KG1 (cell line): ENCODE measurements around the gene SNX7.

Experiments
- DNase-seq: peaks from one replicate; lab custom pipeline; 2025; lab: John Stamatoyannopoulos, UW

Gene SNX7, protein sequence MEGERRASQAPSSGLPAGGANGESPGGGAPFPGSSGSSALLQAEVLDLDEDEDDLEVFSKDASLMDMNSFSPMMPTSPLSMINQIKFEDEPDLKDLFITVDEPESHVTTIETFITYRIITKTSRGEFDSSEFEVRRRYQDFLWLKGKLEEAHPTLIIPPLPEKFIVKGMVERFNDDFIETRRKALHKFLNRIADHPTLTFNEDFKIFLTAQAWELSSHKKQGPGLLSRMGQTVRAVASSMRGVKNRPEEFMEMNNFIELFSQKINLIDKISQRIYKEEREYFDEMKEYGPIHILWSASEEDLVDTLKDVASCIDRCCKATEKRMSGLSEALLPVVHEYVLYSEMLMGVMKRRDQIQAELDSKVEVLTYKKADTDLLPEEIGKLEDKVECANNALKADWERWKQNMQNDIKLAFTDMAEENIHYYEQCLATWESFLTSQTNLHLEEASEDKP

DNA sequence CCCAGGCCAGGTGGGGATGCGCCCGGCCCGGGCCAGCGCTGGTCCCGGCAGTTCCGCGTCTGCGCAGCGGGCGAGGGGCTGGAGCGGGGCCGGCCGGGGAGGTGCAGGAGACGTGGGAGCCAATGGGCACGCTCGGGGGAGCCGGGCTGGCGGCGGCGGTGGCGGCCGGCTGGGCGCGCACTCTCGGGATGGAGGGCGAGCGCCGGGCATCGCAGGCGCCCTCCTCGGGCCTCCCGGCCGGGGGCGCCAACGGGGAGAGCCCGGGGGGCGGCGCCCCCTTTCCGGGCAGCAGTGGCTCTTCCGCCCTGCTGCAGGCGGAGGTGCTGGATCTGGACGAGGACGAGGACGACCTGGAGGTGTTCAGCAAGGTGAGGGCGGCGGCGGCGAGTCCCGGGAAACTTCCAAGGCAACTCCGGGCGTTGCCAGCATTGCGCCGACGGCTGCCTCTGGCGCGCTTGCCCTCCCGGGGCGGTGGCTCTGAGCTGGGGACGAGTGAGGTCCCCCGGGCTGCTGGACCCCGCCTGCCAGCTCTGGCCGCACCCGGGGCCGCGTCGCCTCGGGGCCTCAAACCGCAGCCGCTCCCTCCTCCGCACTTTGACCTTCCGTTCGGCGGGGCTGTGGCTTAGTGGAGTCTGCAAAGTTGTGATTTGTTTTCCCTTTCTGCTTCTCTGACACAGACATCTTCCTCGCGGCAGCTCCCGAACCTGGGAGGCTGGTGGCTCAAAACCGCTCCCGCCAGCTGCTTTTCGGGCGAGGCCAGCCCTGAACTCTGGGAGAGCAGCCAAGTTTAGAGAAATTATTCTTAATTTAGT is at the start of gene SNX7:
Gene SNX7, plus strand, starts transcription at position 178 of the 812 bp plus-strand sequence. Its CDS starts 11 bp downstream, at position 189.
- no peak for DNase-seq

DNA sequence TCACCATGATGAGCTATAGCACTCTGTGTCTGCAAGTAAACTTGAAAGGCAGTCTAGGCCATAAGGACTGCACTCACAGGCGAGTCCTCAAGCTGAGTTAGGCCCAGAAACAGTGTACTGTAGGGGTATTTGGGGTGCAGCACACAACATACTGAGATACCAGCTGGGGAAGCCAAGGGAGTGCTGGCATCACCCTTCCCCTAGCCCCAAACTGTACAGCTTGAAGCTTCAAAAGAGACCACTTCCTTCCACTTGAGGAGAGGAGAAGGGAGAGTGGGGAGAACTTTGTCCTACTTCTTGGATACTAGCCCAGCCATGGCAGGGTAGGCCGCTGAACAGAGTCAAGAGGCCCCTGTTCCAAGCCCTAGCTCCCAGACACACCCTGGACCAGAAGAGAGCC is 24.2 kb upstream of the SNX7 start:
- no peak for DNase-seq

DNA sequence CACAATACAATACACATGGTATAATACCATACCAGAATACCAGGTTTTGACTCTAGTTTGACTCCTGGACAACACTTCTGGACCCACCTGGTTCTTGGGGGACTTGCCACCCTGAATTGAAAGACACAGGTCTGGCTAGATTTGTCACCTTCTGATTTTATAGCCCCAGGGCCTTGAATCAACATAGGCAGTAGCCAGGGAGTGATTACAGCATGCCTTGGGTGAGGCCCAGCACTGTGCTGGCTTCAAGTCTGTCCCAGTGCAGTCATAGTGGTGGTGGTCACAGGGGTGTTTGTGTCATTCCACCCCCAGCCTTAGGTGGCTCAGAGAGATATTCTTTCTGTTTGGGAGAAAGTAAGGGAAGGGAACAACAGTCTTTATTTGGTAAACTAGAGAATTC is 23.3 kb upstream of the SNX7 start:
- no peak for DNase-seq

DNA sequence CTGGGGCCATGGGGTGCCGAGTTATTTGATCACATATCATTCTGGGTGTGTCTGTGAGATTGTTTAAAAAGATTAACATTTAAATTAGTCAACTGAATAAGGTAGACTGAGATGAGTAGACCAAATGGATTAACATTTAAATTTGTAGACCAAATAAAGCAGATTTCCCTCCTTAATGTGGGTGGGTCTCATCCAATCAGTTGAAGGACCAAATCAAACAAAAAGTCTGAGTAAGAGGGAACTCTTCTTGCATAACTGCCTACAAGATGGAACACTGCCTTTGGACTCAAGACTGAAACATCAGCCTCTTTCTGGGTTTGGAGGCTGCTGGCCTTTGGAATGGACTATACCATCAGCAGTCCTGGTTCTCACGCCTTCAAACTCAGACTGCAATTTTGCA is 17.0 kb upstream of the SNX7 start:
- DNase-seq = no peak

DNA sequence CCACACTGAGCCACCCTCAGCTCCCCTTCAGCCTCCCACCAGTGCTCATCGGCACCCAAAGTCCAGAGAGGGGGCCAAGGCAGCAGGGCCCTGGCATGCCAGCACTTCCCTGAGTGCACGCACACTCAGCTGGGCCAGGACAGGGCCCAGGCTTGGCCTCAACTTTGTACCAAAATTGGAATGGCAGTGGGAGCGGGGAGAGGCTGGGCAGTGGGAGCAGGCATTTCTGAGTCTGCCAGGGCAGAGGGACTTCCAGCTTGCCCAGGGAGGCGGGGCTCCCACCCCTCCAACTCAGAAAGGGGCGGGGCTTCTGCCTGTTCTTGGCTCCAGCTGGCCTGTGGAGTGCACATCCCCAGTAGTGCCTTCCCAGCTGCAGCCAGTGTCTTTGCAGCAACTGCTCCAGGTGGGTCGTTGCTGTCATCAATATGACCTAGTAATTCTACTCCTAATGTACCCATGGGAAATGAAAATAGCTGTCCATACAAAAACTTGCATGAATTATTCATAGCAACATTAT is 10.3 kb upstream of the SNX7 start:
- DNase-seq = no peak

DNA sequence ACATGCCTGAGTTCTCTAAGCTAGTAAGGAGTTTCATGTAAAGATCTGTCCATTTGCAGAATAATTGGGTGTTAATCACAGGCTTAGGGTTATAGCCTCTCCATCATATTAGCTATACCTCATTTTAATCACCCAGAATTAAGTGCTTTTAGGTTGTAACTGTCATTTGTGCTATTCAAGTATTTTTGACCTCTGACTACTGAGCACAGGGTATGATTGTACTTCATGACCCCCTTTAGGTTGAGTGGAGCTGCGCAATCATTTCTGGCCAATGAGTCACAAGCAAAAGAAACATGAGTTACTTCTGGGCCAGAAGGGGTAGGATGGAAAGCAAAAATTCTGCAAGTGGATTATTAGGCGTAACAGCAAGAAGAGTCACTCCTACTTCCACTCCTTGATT is 8.4 kb upstream of the SNX7 start:
- DNase-seq = no peak

DNA sequence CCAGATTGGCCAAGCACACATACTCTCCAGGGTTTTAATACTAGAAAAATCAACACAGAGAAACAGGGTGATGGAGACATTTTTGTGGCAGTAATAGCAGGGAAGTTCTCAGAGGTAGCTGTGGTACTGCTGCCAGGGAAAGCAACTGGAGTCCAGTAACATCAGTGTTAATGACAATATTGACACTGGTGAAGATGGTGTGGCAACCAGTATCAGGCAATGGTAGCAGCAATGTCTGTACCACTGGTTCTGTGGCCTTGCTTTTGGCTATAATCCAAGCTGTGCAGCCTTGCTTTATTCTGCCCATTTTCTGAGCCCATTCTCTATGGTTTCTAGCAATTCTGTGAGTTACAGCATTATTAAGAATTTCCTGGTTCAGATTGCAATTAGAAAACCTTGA is 1.6 kb upstream of the SNX7 start:
- DNase-seq = no peak

DNA sequence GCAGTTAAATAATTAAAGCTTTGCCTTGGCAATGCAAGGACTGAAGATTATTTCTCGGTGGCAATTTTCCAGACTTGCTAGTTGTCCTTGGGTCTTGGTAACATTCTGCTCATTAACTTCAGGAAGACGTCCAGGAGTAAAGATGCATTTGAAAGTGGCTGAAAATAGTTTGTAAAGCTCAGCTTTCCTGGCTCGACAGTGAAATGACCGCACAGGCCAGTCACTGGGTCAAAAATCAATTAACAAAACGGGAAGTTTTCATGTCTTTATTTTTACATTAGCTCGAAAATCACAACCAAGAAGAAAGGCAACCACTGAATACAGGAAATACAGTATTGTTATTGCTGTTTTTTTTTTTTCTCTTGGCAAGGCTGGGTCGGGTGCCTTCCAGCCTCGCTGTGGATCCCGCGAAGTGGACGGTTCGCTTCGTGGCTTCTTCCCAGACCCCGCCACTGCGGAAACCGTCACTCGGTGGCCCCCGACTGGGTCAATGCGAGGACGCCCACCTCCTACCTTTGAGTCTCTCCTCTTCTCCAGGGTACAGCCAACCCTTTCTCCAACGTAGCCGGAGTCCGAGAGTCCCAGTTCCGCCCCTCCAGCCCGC is 479 bp upstream of the SNX7 start:
- DNase-seq = no peak

DNA sequence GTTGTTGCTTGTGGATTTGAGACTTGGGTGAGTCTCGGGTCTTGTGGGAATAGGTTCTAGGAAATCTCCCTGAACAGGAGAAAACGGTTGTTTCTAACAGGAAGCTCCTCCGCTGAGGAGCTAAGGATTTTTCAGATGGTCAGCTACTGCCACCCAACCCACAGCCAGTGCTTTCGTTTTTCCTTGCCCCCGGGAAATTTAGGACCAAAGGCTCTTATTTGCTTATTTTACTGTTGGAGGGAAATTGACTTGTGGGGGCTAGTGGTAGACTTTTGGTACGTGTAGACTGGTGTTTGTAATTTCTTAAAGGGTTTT is 792 bp downstream of the SNX7 start:
- no peak for DNase-seq

DNA sequence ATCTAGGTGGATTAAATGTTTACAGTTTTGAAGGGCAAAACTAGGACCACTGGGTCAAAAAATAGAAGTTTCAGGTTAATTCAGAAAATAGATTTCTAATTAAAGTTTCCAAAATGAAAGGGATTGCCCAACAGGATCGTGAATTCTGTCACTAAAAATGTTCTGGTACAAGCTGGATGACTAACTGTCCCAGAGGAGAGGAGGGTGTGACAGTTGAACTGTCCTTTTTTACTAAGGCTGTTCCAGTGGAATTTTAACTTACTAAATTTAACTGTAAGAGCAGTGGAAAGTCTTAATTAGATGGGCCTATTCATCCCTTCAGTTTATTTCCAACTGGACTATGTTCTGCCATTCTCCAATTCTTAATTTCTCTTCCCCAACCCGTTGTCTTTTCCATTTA is 7.2 kb downstream of the SNX7 start:
- no peak for DNase-seq

DNA sequence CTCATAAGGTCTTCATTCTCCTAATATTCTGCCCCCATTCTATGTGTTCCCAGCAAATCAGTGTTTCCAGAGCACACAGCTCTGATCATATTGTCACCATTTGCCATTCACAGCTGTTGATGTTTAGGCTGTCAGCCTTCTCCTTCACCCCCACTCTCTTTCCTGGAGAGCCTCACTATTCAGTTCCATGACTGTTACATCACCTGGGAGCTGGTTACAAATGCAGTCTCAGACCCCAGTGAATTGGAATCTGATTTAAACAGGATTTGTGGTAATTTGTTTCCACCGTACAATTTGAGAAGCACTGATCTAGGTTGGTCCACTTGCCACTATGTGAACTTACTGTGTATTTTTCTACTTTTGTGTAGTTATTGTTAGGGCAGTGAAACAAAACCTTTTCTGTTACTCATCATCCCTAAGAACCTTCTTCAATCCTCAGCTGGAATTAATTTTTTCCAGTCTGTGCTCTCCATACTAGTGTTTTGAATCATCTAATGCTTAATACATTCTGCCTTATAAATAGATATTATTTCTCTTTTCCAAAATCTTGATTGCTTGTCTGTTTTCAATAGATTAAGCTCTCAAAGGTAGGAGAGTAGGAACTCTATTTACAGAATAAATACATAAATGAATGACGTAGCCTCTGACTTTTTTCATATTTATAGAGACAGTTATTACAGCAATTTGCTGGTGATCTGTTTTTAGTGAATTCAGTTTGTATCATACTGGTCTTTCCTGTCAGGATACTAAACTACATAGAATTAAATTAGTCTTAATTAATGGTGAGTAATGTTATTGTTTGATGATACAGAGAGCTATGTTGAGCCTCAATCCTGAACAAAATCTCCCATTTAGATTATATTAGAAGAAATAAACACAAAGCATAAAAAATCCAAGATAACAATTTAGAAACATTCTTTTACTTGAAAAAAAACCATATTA is 8.1 kb downstream of the SNX7 start:
- no peak for DNase-seq

DNA sequence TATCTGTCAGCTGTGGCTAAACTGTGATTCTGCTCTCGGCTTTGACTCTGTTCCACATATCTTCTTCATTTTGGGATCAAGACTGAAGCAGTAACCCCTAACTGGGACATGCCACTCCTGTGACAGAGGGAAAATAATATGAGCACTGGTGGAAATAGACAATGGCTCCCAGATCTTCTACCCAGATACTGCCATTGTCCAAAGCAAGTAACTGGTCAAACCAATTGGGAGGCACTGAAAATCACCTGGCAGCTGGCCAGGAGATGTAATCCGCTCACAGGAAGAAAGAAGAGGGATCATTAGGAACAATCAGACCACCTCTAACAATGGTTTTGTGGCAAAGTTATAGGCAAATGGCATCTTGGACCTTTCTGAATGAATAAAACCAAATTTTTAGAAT is 10.7 kb downstream of the SNX7 start:
- DNase-seq = no peak

DNA sequence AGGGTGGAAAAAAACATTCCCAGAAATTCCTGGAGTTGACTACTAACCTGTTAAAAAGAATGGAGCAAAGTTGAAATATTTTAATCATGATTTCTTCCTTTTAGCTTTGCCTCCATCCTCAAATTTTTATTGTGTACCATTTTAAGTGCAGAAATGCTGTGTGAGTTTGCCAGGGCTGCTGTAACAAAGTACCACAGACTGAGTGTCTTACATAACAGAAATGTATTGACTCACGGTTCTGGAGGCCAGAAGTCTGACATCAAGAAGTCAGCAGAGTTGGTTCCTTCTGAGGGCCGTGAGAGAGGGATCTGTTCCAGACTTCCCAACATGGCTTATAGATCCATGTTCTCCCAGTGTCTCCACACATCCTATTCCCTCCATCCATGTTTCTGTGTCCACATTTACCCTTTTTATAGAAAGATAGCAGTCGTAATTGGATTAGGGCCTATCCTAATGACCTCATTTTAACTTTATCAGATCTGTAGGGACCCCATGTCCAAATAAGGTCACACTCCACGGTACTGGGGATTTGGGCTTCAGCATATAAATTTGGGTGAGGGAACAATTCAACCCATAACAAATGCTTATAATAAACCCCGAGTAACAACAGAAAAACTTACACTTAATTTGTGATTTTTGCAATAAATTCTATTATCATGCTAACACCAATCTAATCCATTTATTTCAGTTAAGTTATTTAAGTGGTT is 12.7 kb downstream of the SNX7 start:
- DNase-seq = no peak

DNA sequence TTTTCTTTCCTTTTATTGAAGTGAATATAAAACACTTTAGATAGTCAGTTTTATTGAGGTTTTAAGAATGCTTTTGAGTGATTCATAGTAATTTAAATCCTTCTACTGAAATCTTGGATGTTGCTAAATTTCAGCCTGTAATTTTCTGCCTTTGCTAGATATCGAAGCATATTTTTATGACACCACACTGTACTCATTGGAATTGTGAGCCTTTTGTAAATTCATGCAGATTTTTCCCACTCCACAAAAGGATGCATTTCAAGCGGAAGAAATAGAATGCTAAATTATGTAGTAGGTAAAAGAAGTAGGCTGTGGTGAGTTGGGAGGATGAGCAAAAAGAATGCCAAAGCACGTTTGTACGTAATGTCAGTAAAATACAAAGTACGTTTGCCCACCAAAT is 13.8 kb downstream of the SNX7 start:
- no peak for DNase-seq

DNA sequence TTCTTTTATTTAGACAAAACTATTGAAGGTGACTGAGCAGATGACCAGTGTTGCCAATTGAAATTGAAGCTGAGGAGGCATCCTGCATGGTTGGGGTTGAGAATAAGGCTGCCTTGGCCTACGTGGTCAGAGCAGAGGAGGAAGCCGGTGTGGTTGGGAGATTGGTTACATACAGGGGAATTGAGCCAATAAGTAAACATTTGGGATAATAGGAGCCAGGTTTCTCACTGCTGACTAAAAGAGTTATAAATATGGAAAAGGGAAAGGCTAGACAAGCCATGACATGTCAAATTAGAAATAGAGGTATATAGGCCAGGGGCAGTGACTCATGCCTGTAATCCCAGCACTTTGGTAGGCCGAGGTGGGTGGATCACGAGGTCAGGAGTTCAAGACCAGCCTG is 15.8 kb downstream of the SNX7 start:
- DNase-seq = no peak

DNA sequence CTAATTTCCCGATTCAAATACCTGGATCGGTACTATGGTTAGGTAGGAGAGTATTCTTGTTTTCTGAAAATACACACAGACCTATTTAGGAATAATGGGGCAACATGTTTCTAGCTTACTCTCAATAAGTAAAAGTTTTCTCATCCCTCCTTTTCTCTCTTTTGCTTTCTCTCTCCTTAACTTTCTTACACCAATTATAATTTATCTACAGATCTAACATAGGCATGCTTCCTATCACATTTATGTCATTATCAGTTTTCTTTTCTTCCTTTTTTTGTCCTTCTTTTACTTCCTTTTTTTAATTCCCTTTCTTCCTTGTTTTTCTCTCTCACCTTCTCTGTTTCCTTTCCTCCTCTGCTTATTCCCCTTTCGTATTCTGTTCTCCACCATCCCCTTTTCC is 20.3 kb downstream of the SNX7 start:
- DNase-seq = no peak

DNA sequence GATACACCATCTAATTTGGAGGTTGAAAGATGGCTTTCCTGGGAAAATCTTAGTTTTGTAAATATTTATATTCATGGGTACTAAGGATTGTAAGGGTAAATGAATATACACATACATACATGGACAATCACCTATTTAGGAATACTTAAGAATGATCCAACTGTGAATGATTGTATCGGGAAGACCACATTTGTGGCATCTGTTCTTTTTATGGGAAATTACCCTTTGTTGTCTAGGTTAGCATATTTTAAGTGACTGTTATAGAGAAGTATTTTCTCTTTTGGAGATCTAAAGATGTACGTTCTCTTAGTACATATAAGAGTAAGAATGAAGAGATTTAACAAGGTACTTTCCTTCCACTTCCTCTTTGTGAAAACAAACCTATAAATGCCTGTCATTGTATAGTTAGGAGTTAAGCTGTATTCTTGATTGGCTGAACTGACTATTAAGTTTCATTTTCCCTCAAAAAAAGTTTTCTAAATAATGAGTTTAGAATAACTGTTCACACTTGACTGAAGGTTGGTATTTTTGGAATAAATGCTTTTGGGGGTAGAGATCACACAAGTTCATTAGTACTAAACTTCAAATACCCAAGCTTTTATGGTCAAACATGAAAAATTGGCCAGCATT is 26.7 kb downstream of the SNX7 start:
- no peak for DNase-seq

DNA sequence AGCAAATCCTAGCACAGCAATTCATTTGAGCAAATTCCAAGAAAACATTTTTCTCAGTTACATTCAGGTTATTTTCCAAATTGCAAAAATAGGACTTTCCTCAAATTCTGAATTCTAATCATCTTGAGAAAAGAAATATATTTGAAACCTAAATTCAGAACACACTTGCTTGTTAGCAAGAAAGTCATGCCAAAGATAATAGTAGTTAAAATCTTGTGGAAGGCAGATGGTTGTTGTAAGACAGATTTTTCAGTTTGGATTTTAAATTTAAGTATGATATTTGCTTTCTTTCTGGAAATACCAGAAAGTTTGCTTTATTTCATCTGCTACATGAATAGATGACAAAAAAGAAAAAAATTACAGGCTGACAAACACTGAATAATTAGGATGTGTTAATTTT is 29.1 kb downstream of the SNX7 start:
- DNase-seq = no peak

DNA sequence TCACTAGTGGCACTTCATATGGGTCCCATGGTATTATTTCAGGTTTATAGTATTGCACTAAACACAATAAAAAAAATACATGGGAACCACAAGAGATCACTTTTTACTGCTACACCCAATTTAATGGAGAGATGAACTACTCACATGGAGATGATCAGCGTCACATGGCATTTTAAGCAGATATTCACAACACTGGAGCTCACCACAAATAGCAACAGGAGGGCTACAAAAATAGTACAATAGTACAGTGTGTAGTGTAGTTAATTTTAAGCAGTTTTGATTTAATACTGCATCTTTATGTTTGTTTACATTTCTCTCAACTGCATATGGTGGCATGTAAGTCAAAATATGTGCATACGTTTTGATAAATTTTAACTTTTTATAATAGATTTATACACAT is 31.0 kb downstream of the SNX7 start:
- DNase-seq = no peak

DNA sequence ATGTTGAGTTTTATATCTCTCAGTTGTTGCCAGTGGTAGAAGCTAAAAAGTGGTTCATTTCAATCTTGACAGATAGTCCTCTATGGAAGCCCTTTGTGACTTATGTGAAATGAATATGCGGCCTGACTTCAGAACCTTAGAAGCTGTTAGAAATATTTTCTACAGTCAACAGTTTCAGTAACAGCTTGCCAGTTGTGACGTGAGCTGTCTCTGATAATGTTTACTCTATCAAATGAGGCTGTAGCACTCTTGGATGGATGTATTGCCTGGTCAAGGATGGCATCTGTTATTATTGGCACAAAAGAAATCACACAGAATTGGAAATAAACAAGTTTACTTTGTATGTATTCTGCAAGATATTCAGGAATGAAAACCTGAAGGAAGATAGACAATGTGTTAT is 31.9 kb downstream of the SNX7 start:
- DNase-seq = no peak

DNA sequence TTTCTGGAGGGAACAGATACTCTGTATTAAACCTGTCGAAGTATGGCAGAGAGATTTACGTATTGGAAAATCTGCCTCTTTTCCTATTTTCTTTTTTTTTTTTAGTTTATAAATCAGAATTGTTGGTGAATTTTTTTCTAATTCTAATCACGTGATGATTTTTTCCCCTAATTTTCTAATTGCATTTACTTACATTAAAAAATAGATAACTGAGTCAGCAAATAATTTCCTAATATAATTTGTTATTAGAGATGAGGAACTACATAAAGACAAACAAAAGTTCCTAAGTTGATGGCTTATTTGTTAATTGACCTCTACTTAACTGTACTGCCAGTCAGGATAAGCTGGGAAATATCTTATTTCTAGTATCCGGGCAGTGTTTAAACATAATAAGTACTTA is 34.6 kb downstream of the SNX7 start:
- DNase-seq = no peak
